Trophoblast cell (in vitro differentiated cells and primary cell): Measurements from ENCODE around the gene ARPC4.
A peak's percentile ranks its signal among the peaks of the same experiment; 100 is the strongest.
"Not testable (repeated sequence)": the region's sequence is repeated elsewhere in the genome, so short reads cannot be mapped to it uniquely, and the experiment has no call there.

Experiments used
- DNase-seq, 2 donors: peaks; one replicate each; pipeline ENCODE4 v3.0.0-alpha.2; 2016
- H2AFZ ChIP-seq: 2 replicates; pipeline ENCODE4 v1.6.1; 2013; ENCODE audit warnings: low read length, moderate library complexity, mild to moderate bottlenecking; ENCODE audit not compliant: insufficient read depth, poor library complexity
- H2AK5ac ChIP-seq: 2 replicates; pipeline ENCODE4 v1.6.1; 2013; ENCODE audit warnings: mild to moderate bottlenecking, low read length
- H2BK120ac ChIP-seq: 2 replicates; pipeline ENCODE4 v1.6.1; 2013; ENCODE audit warnings: low read length, mild to moderate bottlenecking, moderate library complexity; ENCODE audit not compliant: insufficient read depth, poor library complexity
- H2BK12ac ChIP-seq: 2 replicates; pipeline ENCODE4 v1.6.1; 2013; ENCODE audit warnings: mild to moderate bottlenecking, low read length, moderate library complexity
- H2BK5ac ChIP-seq: 2 replicates; pipeline ENCODE4 v1.6.1; 2013; ENCODE audit warnings: low read length, low read depth, moderate library complexity, mild to moderate bottlenecking; ENCODE audit not compliant: poor library complexity
- H3K14ac ChIP-seq: 2 replicates; pipeline ENCODE4 v1.6.1; 2013; ENCODE audit warnings: mild to moderate bottlenecking, low read length
- H3K18ac ChIP-seq: 2 replicates; pipeline ENCODE4 v1.6.1; 2013; ENCODE audit warnings: mild to moderate bottlenecking, low read length
- H3K23ac ChIP-seq: 2 replicates; pipeline ENCODE4 v1.6.1; 2013; ENCODE audit warnings: low read length
- H3K27ac ChIP-seq: 2 replicates; pipeline ENCODE4 v1.5.1; 2013; ENCODE audit warnings: low read depth, mild to moderate bottlenecking, inconsistent platforms, low read length, moderate library complexity
- H3K27me3 ChIP-seq: 2 replicates; pipeline ENCODE4 v1.6.1; 2013; ENCODE audit warnings: inconsistent platforms, mild to moderate bottlenecking, low read length, moderate library complexity; ENCODE audit not compliant: insufficient read depth
- H3K36me3 ChIP-seq, 2 experiments: 1 replicate in 1 of 2; 2 replicates in 1 of 2; pipeline ENCODE4 v1.6.1; 2013; ENCODE audit warnings: low read length in 2 of 2, mild to moderate bottlenecking in 2 of 2, moderate library complexity in 1 of 2; ENCODE audit not compliant: insufficient read depth in 2 of 2, control insufficient read depth in 1 of 2
- H3K4ac ChIP-seq: 2 replicates; pipeline ENCODE4 v1.6.1; 2013; ENCODE audit warnings: low read depth, mild to moderate bottlenecking, low read length, moderate library complexity
- H3K4me1 ChIP-seq, 2 experiments: 1 replicate in 1 of 2; 2 replicates in 1 of 2; pipeline ENCODE4 v1.6.1; 2013; ENCODE audit warnings: low read length in 2 of 2, mild to moderate bottlenecking in 2 of 2, moderate library complexity in 1 of 2; ENCODE audit not compliant: insufficient read depth in 2 of 2, control insufficient read depth in 1 of 2
- H3K4me2 ChIP-seq: 2 replicates; pipeline ENCODE4 v1.6.1; 2013; ENCODE audit warnings: inconsistent platforms, mild to moderate bottlenecking, low read length, moderate library complexity
- H3K4me3 ChIP-seq: 2 replicates; pipeline ENCODE4 v1.5.1; 2013; ENCODE audit warnings: mild to moderate bottlenecking, low read depth, low read length, inconsistent platforms
- H3K79me1 ChIP-seq: one replicate; pipeline ENCODE4 v1.6.1; 2013; ENCODE audit warnings: low read length
- H3K79me2 ChIP-seq: 2 replicates; pipeline ENCODE4 v1.6.1; 2013; ENCODE audit warnings: low read length, mild to moderate bottlenecking; ENCODE audit not compliant: control insufficient read depth, insufficient read depth, poor library complexity
- H3K9ac ChIP-seq: 2 replicates; pipeline ENCODE4 v1.6.1; 2013; ENCODE audit warnings: mild to moderate bottlenecking, low read length
- H3K9me3 ChIP-seq: 2 replicates; pipeline ENCODE4 v1.6.1; 2013; ENCODE audit warnings: low read depth, mild to moderate bottlenecking, control low read depth, inconsistent platforms, low read length; ENCODE audit not compliant: insufficient read depth
- H4K12ac ChIP-seq: 2 replicates; pipeline ENCODE4 v1.6.1; 2013; ENCODE audit warnings: low read depth, mild to moderate bottlenecking, low read length, moderate library complexity
- H4K8ac ChIP-seq: 2 replicates; pipeline ENCODE4 v1.6.1; 2013; ENCODE audit warnings: low read depth, mild to moderate bottlenecking, low read length, moderate library complexity
- H4K91ac ChIP-seq: one replicate; pipeline ENCODE4 v1.6.1; 2013; ENCODE audit warnings: low read depth, mild to moderate bottlenecking, low read length, moderate library complexity
- WGBS: extraction: QIAGEN DNeasy Blood & Tissue Kit; methylation state at CpG from one replicate; pipeline ENCODE4 v1.1.7; 2013; ENCODE audit warnings: missing lambda C conversion rate; ENCODE audit not compliant: insufficient read length, insufficient coverage; ENCODE audit errors: extremely low coverage; 5-methylcytosine and 5-hydroxymethylcytosine counted together

The ARPC4 gene

GRCh38 chr3:9851926-9852325 is 59.0 kb downstream of the ARPC4 start:
- not testable (repeated sequence) for H4K12ac ChIP-seq, H2AK5ac ChIP-seq, H3K36me3 ChIP-seq, H3K79me1 ChIP-seq, H2BK12ac ChIP-seq, H3K9me3 ChIP-seq, H3K4me3 ChIP-seq, H2BK5ac ChIP-seq, H2BK120ac ChIP-seq, H2AFZ ChIP-seq, H3K79me2 ChIP-seq, H3K4ac ChIP-seq, H3K18ac ChIP-seq, H3K9ac ChIP-seq, H4K8ac ChIP-seq, H3K23ac ChIP-seq, H3K4me2 ChIP-seq, H3K4me1 ChIP-seq, H3K27me3 ChIP-seq, H3K14ac ChIP-seq, H4K91ac ChIP-seq
- DNase-seq, result peak; percentile 43 to 84
- no CpG with 5 or more reads among the region's 6 CpGs for WGBS
- H3K27ac ChIP-seq, result peak overlapping the region; percentile 14

GRCh38 chr3:9852528-9852927 is 59.6 kb downstream of the ARPC4 start:
- no peaks in the 10 kb centered on the region for H3K9me3 ChIP-seq
- no peaks in the 10 kb centered on the region for H3K79me2 ChIP-seq
- no peak overlapping the region for H4K91ac ChIP-seq
- H3K23ac ChIP-seq, result no peak overlapping the region
- no peak for DNase-seq
- H4K8ac ChIP-seq, result no peak overlapping the region
- H3K4me2 ChIP-seq, result no peak overlapping the region
- H3K18ac ChIP-seq, result no peak overlapping the region
- H3K14ac ChIP-seq, result no peak overlapping the region
- no peak overlapping the region for H2BK5ac ChIP-seq
- no peak overlapping the region for H2AK5ac ChIP-seq
- H3K36me3 ChIP-seq, result no peaks in the 10 kb centered on the region
- no peak overlapping the region for H2BK120ac ChIP-seq
- no peak overlapping the region for H4K12ac ChIP-seq
- H3K4ac ChIP-seq, result no peak overlapping the region
- H2BK12ac ChIP-seq, result no peak overlapping the region
- H3K79me1 ChIP-seq, result no peaks in the 10 kb centered on the region
- H2AFZ ChIP-seq, result no peak overlapping the region
- no CpG with 5 or more reads among the region's 6 CpGs for WGBS
- H3K4me1 ChIP-seq, result peaks cover 3 to 7% of the 10 kb centered on the region in 2 experiments
- H3K27ac ChIP-seq, result no peak overlapping the region
- H3K27me3 ChIP-seq, result no peaks in the 10 kb centered on the region
- no peak overlapping the region for H3K9ac ChIP-seq
- no peak overlapping the region for H3K4me3 ChIP-seq

GRCh38 chr3:9854291-9854940 is 61.5 kb downstream of the ARPC4 start:
- not testable (repeated sequence) for H2BK5ac ChIP-seq, H3K4me1 ChIP-seq, H3K14ac ChIP-seq, H2AFZ ChIP-seq, H4K8ac ChIP-seq, H3K27ac ChIP-seq, H3K9me3 ChIP-seq, H4K12ac ChIP-seq, H3K23ac ChIP-seq, H3K4me3 ChIP-seq, H3K4me2 ChIP-seq, H2AK5ac ChIP-seq, H3K79me2 ChIP-seq, H2BK12ac ChIP-seq, DNase-seq, H3K9ac ChIP-seq, H3K36me3 ChIP-seq, H3K79me1 ChIP-seq, H3K18ac ChIP-seq, H2BK120ac ChIP-seq, H3K4ac ChIP-seq, H3K27me3 ChIP-seq
- WGBS, result no CpG with 5 or more reads among the region's 11 CpGs
- peak overlapping the region; percentile 20 for H4K91ac ChIP-seq

DNA sequence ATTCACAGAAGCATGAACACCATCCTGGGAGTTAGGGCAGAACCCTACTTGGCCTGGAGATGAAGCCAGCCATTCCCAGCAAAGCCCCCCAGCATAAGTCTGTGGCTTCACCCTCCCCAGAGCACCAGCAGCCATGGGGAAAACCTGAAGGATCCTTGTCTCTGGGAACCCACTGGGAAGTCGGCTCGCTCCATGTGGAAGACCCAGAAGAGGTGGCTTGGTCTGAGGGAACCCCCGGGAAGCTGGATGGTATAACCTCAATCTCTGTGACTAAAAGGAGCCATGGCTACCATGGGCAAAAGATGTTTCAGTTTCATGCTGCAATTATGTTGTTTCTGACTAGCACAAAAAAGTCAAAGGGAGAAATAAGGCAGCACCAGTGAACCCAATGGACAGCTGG is 62.7 kb downstream of the ARPC4 start:
- Histone ChIP-seq H3K18ac (no peak overlapping the region), H4K12ac (no peak overlapping the region), H3K23ac (no peak overlapping the region), H3K4me3 (no peak overlapping the region), H2AFZ (no peak overlapping the region), H3K4me2 (no peak overlapping the region), H4K91ac (peak overlapping the region; percentile 61), H3K9ac (no peak overlapping the region), H3K4ac (no peak overlapping the region), H3K36me3 (no peaks in the 10 kb centered on the region), H4K8ac (no peak overlapping the region), H3K4me1 (peaks cover 3 to 7% of the 10 kb centered on the region in 2 experiments), H3K27me3 (no peaks in the 10 kb centered on the region), H3K27ac (no peak overlapping the region), H3K14ac (no peak overlapping the region), H2BK12ac (peak overlapping the region; percentile 17), H2AK5ac (no peak overlapping the region), H3K9me3 (no peaks in the 10 kb centered on the region), H2BK5ac (no peak overlapping the region), H3K79me2 (no peaks in the 10 kb centered on the region), H2BK120ac (no peak overlapping the region), H3K79me1 (no peaks in the 10 kb centered on the region)
- WGBS, result no CpG with 5 or more reads among the region's 3 CpGs
- DNase-seq, result no peak
